Inflammatory macrophage (primary cell): ENCODE results near the gene SIRT2.
A peak's percentile ranks its signal among the peaks of the same experiment; 100 is the strongest.

Experiments used
- DNase-seq, 2 donors: peaks; one replicate each; pipeline ENCODE4 v3.0.0-alpha.2; 2020 to 2022

The SIRT2 gene

DNA sequence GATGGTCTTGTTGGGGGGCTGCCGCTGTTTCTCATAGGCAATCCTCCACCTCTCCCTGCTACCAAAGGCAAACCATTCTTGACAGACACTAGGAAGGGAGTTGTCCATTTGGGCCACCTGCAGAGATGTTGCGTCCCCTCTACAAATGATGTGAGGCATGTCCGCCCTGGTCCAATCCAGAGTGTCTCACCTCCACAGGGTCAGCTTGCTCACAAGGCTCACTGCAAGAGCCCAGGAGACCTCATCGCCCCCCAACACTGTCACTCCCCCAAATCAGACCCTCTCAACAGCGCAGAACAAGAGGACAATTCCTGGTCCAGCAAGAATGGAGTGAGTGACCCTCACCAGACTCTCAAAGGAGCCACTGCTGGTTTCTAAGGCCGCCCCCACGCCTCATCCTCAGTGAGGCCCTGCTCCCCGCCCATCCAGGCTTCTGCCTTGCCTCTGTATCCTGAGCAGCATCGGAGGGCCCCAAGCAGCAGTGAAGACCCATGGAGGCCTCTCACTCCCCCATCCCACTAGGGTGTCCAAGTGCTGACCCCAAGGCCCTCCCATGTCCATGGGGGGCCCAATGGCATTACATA is 56.2 kb downstream of the SIRT2 start:
- DNase-seq: no peak

- no peak for DNase-seq
These were observed 56.8 kb downstream of the SIRT2 start for GRCh38 chr19:38842439-38843174.

- no peak for DNase-seq
These were observed 57.5 kb downstream of the SIRT2 start for GRCh38 chr19:38841787-38842438.

GRCh38 chr19:38841180-38841766 is 58.1 kb downstream of the SIRT2 start:
- DNase-seq: no peak

GRCh38 chr19:38840583-38840968 is 58.8 kb downstream of the SIRT2 start:
- DNase-seq: no peak

- DNase-seq: no peak
These were observed 59.4 kb downstream of the SIRT2 start for GRCh38 chr19:38839816-38840582.

DNA sequence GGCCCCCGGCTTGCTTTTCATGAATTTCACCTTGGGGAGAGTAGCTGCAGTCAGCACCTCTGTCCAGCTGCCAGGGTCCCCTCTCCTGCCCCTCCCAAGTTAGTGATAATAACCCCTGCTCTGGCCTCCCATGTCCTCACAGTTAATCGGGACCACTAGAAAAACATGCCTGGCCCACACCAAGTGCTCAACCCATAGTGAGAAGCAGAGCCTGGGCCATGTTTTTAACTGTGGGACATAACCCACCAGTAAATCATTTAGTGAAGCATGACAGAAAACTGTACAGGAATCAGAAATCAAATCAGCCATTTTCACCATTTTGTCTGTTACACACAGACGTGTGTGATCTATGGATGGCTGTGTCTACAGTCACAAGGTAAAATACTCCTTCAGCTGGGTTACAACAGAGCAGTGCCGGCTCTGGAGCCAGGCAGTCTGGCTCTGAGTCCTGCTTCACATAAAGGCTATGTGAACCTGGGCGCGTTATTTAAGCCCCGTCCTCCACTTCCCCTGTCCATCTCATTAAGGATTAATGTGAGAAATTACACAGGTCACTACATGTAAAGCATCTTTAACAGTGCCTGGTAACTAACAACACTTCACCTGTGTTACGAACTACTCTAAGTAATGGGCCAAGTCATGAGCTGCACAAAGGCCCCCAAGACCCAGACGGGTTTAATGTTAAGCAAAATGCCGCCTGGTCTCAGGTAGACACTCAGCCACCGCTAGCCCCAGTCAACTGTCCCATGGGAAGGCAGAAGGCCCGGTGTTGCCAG is 60.2 kb downstream of the SIRT2 start:
- DNase-seq: no peak

- no peak for DNase-seq
These were observed 61.0 kb downstream of the SIRT2 start for GRCh38 chr19:38838208-38838985.

DNA sequence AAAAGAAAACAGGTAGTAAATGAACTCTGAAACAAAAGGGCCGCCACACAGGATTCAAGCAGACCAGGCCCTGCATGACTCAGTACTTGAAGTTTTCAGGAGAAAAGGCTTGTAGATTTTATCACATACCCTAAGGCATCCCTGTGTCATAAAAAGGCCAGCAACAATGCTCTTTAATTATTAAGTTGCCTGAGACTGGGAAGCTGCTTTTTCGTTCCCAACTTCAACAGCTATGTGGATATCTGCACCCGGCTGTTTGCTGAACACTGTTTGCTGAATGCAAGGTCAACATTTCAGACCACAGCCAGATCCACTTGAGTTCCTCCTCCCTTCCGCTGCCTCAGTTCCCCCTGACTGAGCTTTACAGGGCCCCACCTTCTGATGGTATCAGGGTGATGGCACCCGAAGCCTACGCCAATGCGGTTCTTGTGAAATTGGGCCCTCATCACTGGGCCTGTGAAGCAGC is 61.7 kb downstream of the SIRT2 start:
- no peak for DNase-seq

DNA sequence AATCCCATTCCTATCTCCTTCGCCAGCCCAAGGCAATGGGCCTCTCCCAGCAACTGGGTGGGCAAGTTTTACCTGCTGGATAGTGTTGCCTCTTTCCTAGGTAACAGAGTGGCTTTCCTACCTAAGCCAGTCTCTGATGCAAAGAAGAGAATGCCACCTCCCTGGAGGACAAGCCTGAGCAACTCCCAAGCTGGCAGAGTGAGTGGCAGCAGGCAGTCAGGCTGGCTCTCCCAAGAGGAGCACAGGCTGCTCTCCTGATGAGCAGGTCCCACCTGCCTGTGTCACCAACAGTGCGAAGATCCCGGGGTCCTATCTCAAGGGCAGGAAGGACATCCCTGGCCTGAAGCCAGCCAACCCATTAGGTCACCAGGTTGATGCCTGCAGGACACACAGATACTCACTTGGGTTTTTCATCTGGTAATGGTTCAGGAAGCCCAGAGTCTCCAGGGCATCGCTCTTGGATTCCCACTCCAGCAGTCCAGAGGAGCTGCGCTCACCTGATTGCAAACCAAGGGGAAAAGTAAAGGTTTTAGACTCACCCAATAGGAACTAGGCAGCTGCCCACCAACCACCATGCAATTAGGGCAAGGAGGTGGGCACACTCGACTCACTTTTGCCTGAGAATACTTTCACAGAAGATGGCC is 62.3 kb downstream of the SIRT2 start:
- no peak for DNase-seq

GRCh38 chr19:38836159-38836982 is 63.0 kb downstream of the SIRT2 start:
- DNase-seq: no peak

- no peak for DNase-seq
These were observed 64.8 kb downstream of the SIRT2 start for GRCh38 chr19:38834590-38834989.

- DNase-seq: no peak
These were observed 65.3 kb downstream of the SIRT2 start for GRCh38 chr19:38834104-38834490.

DNA sequence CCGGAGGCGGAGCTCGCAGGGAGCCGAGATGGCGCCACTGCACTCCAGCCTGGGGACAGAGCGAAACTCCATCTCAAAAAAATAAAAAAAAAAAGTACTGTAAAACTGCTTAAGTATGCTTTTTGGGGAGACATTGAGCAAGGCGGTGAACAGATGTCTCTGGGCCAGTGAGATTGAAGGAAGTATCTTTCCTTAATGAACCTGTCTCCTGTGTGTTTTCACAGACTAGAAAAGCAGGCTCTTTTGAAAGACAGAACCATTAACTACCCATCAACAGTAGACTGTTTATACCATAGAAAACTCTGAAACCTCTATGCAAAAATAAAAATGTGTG is 66.4 kb downstream of the SIRT2 start:
- no peak for DNase-seq

GRCh38 chr19:38831142-38831605 is 68.2 kb downstream of the SIRT2 start:
- peak; percentile 58 to 74 for DNase-seq

DNA sequence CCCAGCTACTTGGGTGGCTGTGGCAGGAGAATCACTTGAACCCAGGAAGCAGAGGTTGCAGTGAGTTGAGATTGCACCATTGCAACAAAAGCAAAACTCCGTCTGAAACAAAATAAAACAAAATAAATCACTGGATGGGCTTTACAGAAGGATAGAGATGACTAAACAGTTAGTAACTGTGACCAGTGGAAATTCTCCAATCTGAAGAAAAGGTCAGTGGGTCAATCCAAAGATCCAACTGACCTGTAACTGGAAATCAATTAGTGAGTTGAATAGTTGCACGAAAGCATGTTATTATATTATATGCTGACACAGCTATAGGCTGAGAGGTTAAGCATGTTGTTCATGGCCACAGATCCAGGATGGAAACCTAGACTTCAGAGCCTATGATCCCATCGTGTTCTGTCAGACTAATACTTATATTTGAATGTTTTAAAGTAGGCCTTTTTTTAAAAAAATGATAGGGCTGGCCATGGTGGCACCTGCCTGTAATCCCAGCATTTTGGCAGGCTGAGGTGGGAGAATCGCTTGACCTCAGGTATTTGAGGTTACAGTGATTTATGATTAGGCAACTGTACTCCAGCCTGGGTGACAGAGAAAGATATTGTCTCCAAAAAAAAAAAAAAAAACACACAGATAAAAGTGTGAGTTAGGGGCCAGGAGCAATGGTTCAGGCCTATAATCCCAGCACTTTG is 69.2 kb downstream of the SIRT2 start:
- no peak for DNase-seq

GRCh38 chr19:38829203-38829602 is 70.2 kb downstream of the SIRT2 start:
- DNase-seq: peak; percentile 73 to 81
